ENCODE measurements around the gene ECE1. TPM values are rescaled to one million over a fixed set of nuclear protein-coding genes. Genes with fewer than 3 reads are reported as not detected.
"Not testable (repeated sequence)": the region's sequence is repeated elsewhere in the genome, so short reads cannot be mapped to it uniquely, and the experiment has no call there.

Gene ECE1
- total and polyA plus RNA-seq, 2 experiments from 2014 or later, result 42.4 to 59.1 TPM

DNA sequence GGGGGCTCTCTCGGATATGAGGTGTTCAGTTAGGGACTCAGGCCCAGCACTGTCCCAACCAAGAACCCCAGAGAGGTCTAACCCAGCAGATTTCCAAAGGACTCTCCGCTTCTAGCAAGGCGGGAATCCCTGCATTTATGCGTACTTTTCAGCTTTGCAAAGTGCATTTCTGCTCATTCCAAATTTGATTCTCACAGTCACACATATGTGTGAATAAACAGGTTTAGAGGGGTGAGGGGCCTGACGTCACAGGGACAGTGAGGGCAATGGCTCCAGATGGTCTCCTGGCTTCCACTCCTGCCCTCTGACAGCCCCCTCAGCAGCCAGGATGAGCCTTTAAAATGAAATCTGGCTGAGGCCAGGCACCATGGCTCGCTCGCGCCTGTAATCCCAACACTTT is 921 bp upstream of the ECE1 start:
- no peaks in the 10 kb centered on the region for H3K36me3 ChIP-seq
- DNase-seq (ENCODE audit: low read depth in 1 of 2, low spot score in 1 of 2), result no peak
- H3K4me1 ChIP-seq (ENCODE audit: low read depth), result peaks cover 21% of the 10 kb centered on the region
- no peaks in the 10 kb centered on the region for H3K9me3 ChIP-seq (ENCODE audit: low read depth)
- no peaks in the 10 kb centered on the region for H3K27me3 ChIP-seq
- H3K4me3 ChIP-seq, result no peak overlapping the region
- TF ChIP-seq, protein P1, sequence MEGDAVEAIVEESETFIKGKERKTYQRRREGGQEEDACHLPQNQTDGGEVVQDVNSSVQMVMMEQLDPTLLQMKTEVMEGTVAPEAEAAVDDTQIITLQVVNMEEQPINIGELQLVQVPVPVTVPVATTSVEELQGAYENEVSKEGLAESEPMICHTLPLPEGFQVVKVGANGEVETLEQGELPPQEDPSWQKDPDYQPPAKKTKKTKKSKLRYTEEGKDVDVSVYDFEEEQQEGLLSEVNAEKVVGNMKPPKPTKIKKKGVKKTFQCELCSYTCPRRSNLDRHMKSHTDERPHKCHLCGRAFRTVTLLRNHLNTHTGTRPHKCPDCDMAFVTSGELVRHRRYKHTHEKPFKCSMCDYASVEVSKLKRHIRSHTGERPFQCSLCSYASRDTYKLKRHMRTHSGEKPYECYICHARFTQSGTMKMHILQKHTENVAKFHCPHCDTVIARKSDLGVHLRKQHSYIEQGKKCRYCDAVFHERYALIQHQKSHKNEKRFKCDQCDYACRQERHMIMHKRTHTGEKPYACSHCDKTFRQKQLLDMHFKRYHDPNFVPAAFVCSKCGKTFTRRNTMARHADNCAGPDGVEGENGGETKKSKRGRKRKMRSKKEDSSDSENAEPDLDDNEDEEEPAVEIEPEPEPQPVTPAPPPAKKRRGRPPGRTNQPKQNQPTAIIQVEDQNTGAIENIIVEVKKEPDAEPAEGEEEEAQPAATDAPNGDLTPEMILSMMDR (IDR thresholded peaks at IDR 0.05; ENCODE audit: low read depth, low read length), result no peak
- H3K27ac ChIP-seq, result no peak overlapping the region

DNA sequence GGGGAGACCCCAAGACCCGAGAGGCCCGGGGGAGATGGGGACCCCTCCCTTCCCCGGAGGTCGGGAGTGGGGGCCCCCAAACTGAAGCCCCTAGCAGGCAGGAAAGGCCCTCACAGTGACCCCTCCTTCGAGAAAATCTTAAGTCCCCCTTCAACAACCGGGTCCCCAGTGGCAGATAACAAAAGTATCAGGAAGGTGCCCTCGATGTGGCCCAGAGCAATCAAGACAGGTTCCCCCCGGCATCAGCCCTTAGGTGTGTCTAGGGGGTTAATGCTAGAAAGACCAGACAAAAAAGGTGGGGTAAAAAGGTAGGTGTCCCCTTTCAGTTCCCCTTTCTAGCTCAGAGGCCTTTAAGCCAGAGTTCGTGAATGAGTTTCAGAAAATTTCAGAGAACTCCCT is 282 bp upstream of the ECE1 start:
- DNase-seq (ENCODE audit: low read depth in 1 of 2, low spot score in 1 of 2), result no peak
- no peaks in the 10 kb centered on the region for H3K27me3 ChIP-seq
- peak overlapping the region; percentile 46 for H3K4me3 ChIP-seq
- peaks cover 21% of the 10 kb centered on the region for H3K4me1 ChIP-seq (ENCODE audit: low read depth)
- TF ChIP-seq, protein P1 (IDR thresholded peaks at IDR 0.05; ENCODE audit: low read depth, low read length), result no peak
- H3K36me3 ChIP-seq, result no peaks in the 10 kb centered on the region
- H3K9me3 ChIP-seq (ENCODE audit: low read depth), result no peaks in the 10 kb centered on the region
- no peak overlapping the region for H3K27ac ChIP-seq

DNA sequence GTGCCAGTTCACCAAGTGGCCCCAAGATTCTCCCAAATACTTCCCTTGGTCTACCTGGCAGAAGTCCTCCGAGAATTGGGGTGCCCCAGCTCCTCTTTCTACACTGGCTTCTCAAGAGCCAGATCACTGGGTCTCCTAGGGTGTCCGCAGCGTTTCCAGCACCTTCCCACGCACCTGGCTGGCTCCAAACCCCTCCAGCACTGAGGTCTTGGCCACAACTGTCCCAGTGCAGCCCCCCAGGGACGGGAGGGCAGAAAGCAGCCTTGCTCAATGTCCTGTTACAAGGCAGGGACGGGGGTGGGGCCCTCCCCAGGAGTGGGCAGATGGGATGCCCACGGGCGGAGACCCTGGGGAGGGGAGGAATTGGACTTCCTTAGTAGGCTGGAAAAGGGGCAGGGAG is 1.1 kb downstream of the ECE1 start:
- H3K4me1 ChIP-seq (ENCODE audit: low read depth), result peaks cover 15% of the 10 kb centered on the region
- no peaks in the 10 kb centered on the region for H3K36me3 ChIP-seq
- H3K27ac ChIP-seq, result no peak overlapping the region
- DNase-seq (ENCODE audit: low read depth in 1 of 2, low spot score in 1 of 2), result no peak
- H3K9me3 ChIP-seq (ENCODE audit: low read depth), result no peaks in the 10 kb centered on the region
- H3K27me3 ChIP-seq, result no peaks in the 10 kb centered on the region
- TF ChIP-seq, protein P1 (IDR thresholded peaks at IDR 0.05; ENCODE audit: low read depth, low read length), result no peak
- no peak overlapping the region for H3K4me3 ChIP-seq

DNA sequence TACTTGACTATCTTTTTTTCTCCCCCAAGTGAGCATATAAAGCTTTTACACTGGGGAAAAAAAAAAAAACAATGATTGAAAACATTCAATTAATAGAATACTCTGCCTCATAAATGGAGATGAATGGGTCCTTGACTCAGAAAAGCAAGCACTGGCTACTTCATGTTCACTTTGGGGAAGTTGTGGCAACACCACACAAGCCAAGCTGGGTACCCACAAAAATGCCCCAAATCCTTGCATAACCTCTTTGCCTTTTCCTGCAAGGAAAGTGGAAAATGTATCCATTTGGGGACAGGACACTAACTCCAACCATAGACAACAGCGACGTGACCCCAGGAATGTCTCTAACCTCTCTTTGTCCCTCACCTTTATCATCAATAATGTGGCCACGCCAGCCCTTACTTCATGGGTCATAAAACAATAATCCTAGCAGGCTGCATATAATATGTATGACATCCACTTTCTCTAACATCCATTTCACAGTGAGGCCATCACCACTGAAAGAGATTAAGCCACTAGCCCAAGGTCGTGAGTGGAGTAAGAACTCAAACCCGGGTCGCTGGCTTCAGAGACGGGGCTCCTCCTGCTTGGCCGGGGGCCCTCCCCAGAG is 2.3 kb downstream of the ECE1 start:
- H3K4me3 ChIP-seq, result no peak overlapping the region
- no peak for DNase-seq (ENCODE audit: low read depth in 1 of 2, low spot score in 1 of 2)
- H3K27ac ChIP-seq, result no peak overlapping the region
- no peaks in the 10 kb centered on the region for H3K9me3 ChIP-seq (ENCODE audit: low read depth)
- TF ChIP-seq, protein P1 (IDR thresholded peaks at IDR 0.05; ENCODE audit: low read depth, low read length), result no peak
- H3K27me3 ChIP-seq, result no peaks in the 10 kb centered on the region
- H3K4me1 ChIP-seq (ENCODE audit: low read depth), result peaks cover 3% of the 10 kb centered on the region
- H3K36me3 ChIP-seq, result no peaks in the 10 kb centered on the region

DNA sequence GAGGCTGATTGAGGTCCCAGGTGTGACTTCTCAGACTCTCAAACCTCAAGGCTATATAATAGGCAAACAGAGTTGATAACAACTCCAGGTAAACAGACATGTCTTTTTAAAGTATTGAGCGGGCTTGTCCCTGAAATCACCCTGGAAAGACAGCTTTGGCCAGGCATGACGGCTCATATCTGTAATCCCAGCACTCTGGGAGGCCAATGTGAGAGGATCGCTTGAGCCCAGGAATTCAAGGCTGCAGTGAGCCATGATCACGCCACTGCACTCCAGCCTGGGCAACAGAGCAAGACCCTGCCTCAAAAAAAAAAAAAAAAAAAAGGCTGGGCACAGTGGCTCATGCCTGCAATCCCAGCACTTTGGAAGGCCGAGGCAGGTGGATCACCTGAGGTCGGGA is 4.9 kb downstream of the ECE1 start:
- peak overlapping the region; percentile 52 for H3K27ac ChIP-seq
- H3K4me1 ChIP-seq (ENCODE audit: low read depth); H3K4me3 ChIP-seq; H3K27me3 ChIP-seq; DNase-seq (ENCODE audit: low read depth in 1 of 2, low spot score in 1 of 2); H3K36me3 ChIP-seq; H3K9me3 ChIP-seq (ENCODE audit: low read depth): not testable (repeated sequence)

DNA sequence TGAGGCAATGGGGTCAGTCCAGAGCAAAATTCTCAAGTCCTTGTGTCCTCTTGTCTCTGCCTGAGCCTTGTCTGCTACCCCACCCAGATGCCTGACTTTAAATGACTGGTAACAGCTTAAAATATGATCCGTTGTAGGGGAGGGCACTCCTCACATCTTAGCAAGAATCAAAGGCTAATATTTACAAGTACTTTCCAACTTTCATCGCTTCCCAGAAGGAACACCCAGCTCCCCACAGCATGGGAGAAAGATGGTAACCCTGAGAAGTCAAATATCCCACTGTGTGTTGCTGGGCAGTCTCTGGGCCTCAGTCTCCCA is 5.2 kb downstream of the ECE1 start:
- Histone ChIP-seq H3K9me3 (ENCODE audit: low read depth) (no peaks in the 10 kb centered on the region), H3K4me1 (ENCODE audit: low read depth) (peaks cover 3% of the 10 kb centered on the region), H3K27ac (peak overlapping the region; percentile 52), H3K27me3 (no peaks in the 10 kb centered on the region), H3K4me3 (no peak overlapping the region), H3K36me3 (no peaks in the 10 kb centered on the region)
- TF ChIP-seq, protein P1 (IDR thresholded peaks at IDR 0.05; ENCODE audit: low read depth, low read length), result no peak
- DNase-seq (ENCODE audit: low read depth in 1 of 2, low spot score in 1 of 2), result no peak

Data from cardiac muscle cell (in vitro differentiated cells and primary cell).